ENCODE measurements around the gene LRRC74A.

- TF ChIP-seq EZH2 (optimal IDR thresholded peaks at IDR 0.05; ENCODE audit: low read depth, low read length): no peak
- TF ChIP-seq CTCF (IDR thresholded peaks at IDR 0.05; ENCODE audit: low read length): no peak
- no peak for TF ChIP-seq EZH2phosphoT487 (IDR thresholded peaks at IDR 0.05; ENCODE audit: low read length)
Measured at GRCh38 chr14:76827696-76828296, 1.6 kb downstream of the LRRC74A start.

Measured in MM.1S (cell line).